Subcutaneous abdominal adipose tissue (tissue), 5 donors: ENCODE results near the gene CPT1B.

Source experiments
- H3K27ac ChIP-seq: one replicate; pipeline ENCODE4 v1.7.0; 2013; ENCODE audit warnings: low read depth, mild to moderate bottlenecking, inconsistent platforms, low read length, moderate library complexity
- H3K27me3 ChIP-seq, 5 donors: one replicate each; pipeline ENCODE4 v1.7.0; 2013; ENCODE audit warnings: low read length in 5 of 5, inconsistent platforms in 1 of 5; ENCODE audit not compliant: control insufficient read depth in 5 of 5, insufficient read depth in 4 of 5
- H3K36me3 ChIP-seq, 5 donors: one replicate each; pipeline ENCODE4 v1.7.0; 2013; ENCODE audit warnings: low read length in 5 of 5; ENCODE audit not compliant: control insufficient read depth in 5 of 5, insufficient read depth in 5 of 5
- H3K4me1 ChIP-seq, 5 donors: one replicate each; pipeline ENCODE4 v1.7.0; 2013; ENCODE audit warnings: low read length in 5 of 5, mild to moderate bottlenecking in 3 of 5, moderate library complexity in 1 of 5; ENCODE audit not compliant: control insufficient read depth in 5 of 5, insufficient read depth in 5 of 5
- H3K4me3 ChIP-seq, 5 donors: one replicate each; pipeline ENCODE4 v1.7.0; 2013; ENCODE audit warnings: low read length in 5 of 5, low read depth in 1 of 5
- H3K9ac ChIP-seq, 5 donors: one replicate each; pipeline ENCODE4 v1.7.0; 2013; ENCODE audit warnings: low read length in 5 of 5, mild to moderate bottlenecking in 4 of 5, moderate library complexity in 3 of 5
- H3K9me3 ChIP-seq, 5 donors: one replicate each; pipeline ENCODE4 v1.7.0; 2013; ENCODE audit warnings: low read length in 5 of 5; ENCODE audit not compliant: control insufficient read depth in 5 of 5
- donor health status: healthy.
- donor health status: healthy.
- donor health status: healthy.
- donor health status: healthy.
- donor health status: healthy.

Gene CPT1B

DNA sequence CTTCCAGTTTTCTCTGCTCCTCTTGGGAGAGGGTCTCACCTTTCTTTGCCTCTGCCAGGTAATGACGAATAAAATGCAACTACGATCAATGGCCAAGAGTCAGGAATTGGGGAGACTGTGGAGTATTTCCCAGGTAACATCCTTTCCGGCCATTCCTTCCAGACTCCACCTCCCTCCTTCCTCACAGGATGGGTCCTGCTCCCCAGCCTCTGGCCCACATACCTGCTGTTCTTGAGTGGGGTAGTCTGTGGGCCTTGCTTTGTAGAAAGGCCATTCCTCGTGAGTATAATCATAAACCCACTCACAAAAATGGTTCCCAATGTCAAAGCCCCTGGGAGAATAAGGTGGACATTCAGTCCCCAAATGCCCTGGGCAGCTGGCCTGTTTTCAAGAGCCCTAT lies 1.5 kb upstream of the CPT1B start:
- no peaks in the 10 kb centered on the region for H3K9me3 ChIP-seq
- no peak overlapping the region for H3K4me3 ChIP-seq
- H3K36me3 ChIP-seq: peaks cover 0 to 22% (median 7%) of the 10 kb centered on the region in 5 donors
- peak overlapping the region in 2 of 5 donors; percentile 4 to 13 for H3K9ac ChIP-seq
- H3K27ac ChIP-seq: no peak overlapping the region
- no peaks in the 10 kb centered on the region for H3K27me3 ChIP-seq
- H3K4me1 ChIP-seq: peaks cover 10 to 51% (median 38%) of the 10 kb centered on the region in 5 donors

DNA sequence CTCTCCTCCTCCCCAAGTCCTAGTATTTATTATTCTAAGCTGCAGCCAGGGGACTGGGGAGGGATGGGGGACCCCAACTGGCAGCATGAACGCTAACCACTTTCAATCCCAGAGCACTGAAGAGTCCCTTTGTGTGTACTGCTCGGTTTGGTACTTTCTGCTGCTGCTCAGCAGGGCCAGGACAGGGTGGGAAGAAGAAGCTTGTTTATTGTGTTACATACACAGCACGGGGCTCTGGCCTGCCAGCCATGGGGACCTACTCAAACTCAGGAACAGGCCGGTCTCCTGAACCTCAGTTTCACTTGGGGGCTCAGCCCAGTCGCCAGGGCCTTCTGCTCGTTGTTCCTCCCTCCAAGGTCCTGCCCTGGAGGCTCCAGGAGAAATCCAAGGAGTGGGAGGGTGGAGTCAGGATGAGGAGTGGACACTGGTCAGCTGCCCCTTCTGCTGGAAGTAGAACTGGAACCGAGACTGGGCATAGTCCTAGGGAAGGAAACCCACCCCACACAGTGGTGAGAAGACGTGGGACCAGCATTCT lies 616 bp upstream of the CPT1B start:
- Histone ChIP-seq H3K27ac (peak overlapping the region; percentile 46), H3K4me3 (peak overlapping the region in 3 of 5 donors; percentile 19 to 40 (median 39)), H3K9me3 (no peaks in the 10 kb centered on the region), H3K36me3 (peaks cover 0 to 27% (median 7%) of the 10 kb centered on the region in 5 donors), H3K4me1 (peaks cover 10 to 50% (median 38%) of the 10 kb centered on the region in 5 donors), H3K27me3 (no peaks in the 10 kb centered on the region), H3K9ac (peak overlapping the region in 4 of 5 donors; percentile 21 to 71 (median 36))

DNA sequence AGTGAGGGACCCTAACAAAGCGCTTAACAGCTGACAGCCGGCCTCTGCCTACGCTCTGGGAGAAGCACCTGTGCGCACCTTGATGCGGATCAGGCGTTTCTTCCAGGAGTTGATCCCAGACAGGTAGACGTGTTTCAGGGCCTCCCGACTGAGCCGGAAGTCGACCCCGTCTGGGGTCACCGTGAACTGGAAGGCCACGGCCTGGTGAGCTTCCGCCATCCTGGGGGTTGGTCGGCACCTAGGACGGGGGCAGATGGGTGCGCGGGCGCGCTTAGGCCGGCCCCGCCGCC lies 585 bp downstream of the CPT1B start:
- H3K4me3 ChIP-seq: no peak overlapping the region
- H3K27me3 ChIP-seq: no peaks in the 10 kb centered on the region
- no peaks in the 10 kb centered on the region for H3K9me3 ChIP-seq
- H3K36me3 ChIP-seq: peaks cover 0 to 36% (median 7%) of the 10 kb centered on the region in 5 donors
- no peak overlapping the region for H3K27ac ChIP-seq
- H3K9ac ChIP-seq: no peak overlapping the region
- peaks cover 6 to 43% (median 30%) of the 10 kb centered on the region in 5 donors for H3K4me1 ChIP-seq

DNA sequence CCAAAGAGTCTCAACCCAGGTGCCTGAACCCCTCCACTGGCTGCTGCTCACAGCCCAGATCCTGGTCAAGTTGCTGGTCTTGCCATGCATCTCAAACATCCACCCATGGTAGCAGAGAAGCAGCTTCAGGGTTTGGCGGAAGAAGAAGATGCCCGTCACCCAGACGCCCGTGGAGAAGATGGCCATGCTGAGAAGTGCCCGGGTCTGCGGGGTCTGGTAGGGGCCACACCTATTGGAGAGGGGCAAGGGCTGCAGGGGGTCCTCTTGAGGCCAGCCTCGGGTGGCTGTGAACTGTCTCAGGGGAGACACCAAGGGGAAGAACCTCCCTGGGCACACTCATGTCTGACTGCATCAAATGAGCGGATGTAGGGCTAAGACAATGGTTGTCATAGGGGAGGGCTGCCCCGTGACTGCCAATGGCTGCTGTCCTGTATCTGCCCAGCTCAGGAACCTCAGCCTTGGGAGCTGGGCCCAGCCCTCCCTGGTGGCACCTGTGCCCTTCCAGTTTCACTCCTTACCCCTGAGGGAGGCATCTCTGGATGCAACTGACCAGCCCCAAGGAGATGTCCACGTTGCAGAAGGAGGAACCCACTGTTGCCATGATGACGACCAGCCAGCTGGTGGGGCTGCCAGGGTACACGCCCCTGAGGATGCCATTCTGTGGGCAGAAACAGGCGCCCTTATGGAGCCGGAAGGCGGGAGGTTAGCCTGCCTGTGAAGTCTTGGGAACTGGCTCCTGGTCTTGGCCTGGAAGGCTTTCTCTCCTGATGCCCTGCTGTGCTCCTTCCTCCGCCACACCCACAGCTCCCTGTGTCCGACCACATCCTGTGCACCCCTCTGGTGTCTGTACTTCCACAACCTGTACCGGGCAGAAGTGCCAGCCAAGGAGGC lies 1.2 kb downstream of the CPT1B start:
- Histone ChIP-seq H3K27me3 (no peaks in the 10 kb centered on the region), H3K4me1 (peaks cover 6 to 41% (median 29%) of the 10 kb centered on the region in 5 donors), H3K4me3 (no peak overlapping the region), H3K9ac (no peak overlapping the region), H3K9me3 (no peaks in the 10 kb centered on the region), H3K27ac (no peak overlapping the region), H3K36me3 (peaks cover 0 to 38% (median 7%) of the 10 kb centered on the region in 5 donors)

DNA sequence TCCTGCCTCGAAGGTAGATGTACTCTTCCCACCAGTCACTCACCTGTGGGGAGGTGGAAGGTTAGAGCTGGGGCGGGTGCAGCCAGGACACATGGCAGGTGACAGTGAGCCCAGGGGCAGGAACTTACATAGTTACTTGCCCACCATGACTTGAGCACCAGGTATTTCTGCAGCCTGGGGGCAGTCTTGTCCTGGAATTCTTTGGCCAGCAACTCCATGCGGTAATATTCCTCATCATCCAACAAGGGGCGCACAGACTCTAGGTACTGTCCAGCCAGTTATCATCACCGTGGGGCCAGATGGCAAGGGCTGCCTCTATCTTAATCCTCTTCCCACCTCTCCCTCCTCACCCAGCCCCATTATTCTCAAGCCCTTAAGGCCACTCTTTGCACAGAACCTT lies 2.2 kb downstream of the CPT1B start:
- peaks cover 4 to 40% (median 26%) of the 10 kb centered on the region in 5 donors for H3K4me1 ChIP-seq
- H3K4me3 ChIP-seq: no peak overlapping the region
- no peaks in the 10 kb centered on the region for H3K27me3 ChIP-seq
- H3K27ac ChIP-seq: no peak overlapping the region
- H3K9ac ChIP-seq: no peak overlapping the region
- no peaks in the 10 kb centered on the region for H3K9me3 ChIP-seq
- H3K36me3 ChIP-seq: peaks cover 0 to 47% (median 10%) of the 10 kb centered on the region in 5 donors

- Histone ChIP-seq H3K9me3 (no peaks in the 10 kb centered on the region), H3K27ac (no peak overlapping the region), H3K27me3 (no peaks in the 10 kb centered on the region), H3K4me1 (peaks cover 4 to 45% (median 32%) of the 10 kb centered on the region in 5 donors), H3K9ac (no peak overlapping the region), H3K4me3 (no peak overlapping the region), H3K36me3 (peaks cover 0 to 51% (median 15%) of the 10 kb centered on the region in 5 donors)
Observed at GRCh38 chr22:50575426-50575941, 2.7 kb downstream of the CPT1B start.

DNA sequence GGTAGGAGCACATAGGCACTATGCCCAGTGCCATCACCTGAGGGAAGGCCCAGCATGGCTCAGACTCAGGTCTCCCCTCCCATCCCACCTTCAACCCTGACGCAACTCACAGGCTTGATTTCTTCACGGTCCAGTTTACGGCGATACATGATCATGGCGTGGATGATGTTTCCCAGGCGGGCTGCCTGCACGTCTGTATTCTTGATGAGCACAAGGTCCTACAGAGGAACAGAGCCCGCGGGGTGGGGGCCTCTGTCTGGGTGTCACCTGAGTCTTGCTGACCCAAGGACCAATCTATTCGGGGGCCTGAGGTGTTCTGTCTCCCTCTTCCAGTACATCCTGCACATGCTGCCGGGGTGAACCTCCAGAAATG lies 3.9 kb downstream of the CPT1B start:
- Histone ChIP-seq H3K9me3 (no peaks in the 10 kb centered on the region), H3K4me3 (no peak overlapping the region), H3K4me1 (peaks cover 3 to 48% (median 34%) of the 10 kb centered on the region in 5 donors), H3K36me3 (peaks cover 0 to 52% (median 10%) of the 10 kb centered on the region in 5 donors), H3K9ac (no peak overlapping the region), H3K27ac (no peak overlapping the region), H3K27me3 (no peaks in the 10 kb centered on the region)

DNA sequence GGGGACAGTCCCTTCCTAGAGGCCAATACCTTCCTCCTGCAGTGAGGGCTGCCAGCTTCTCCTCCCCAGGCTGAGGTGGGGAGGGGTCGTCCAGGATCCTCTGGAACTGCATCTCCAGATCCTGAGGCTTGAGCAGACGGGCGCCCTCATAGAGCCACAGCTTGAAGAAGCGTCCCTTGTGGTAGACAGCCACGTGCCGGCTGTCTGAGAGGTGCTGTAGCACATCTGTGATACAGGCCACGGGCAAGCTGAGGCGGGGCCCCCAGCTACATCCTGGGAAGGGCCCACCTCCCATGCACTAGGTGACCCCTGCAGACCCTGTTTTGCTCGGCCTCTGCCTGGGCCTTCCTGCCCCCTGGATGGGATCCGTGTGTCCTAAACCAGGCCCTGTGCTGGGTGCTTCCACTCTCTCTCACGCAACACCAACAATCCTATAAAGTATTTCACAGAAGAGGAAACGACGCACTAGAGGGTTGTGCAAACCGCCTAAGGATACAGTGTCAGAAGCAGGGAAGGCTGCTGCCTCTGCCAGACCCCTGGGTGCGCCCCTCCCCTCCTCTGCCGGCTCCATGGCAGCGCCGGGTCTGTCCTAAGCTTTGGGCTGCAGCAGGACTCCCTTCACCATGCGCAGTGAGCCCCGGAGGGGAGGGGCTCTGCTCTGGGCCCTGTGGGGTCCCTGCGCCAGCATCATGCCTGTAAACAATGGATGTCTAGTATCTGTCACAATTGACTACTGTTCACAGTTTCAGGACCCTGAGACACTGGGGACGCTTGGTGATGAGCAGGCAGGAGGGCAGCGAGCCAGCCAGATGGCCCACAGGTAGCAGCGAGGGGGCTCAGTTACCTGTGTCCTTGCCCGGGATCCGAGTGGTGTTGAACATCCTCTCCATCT lies 4.5 kb downstream of the CPT1B start:
- peaks cover 0 to 51% (median 14%) of the 10 kb centered on the region in 5 donors for H3K36me3 ChIP-seq

DNA sequence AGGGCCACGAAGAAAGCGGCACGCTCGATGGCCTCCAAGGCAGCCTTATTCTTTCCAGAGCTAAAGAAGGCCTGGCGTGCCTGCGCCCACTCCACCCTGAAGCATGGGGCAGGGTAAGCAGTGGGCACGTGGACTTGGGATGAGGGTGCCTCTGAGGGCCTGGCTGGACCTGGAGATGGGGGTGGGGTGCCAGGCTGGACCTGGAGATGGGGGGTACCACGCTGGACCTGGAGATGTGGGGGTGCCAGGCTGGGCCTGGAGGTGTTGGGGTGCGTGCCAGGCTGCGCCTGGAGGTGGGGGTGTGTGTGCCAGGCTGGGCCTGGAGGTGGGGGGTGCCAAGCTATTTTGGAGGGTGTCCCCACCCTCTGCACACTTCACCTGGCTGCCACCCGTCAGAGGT lies 5.3 kb downstream of the CPT1B start:
- Histone ChIP-seq H3K4me3 (no peak overlapping the region), H3K9ac (no peak overlapping the region), H3K36me3 (peaks cover 0 to 53% (median 16%) of the 10 kb centered on the region in 5 donors), H3K27ac (no peak overlapping the region), H3K27me3 (no peaks in the 10 kb centered on the region), H3K9me3 (no peaks in the 10 kb centered on the region), H3K4me1 (peaks cover 0 to 37% (median 25%) of the 10 kb centered on the region in 5 donors)

More for the DNA sequence above, 4.5 kb downstream of the CPT1B start:
- H3K9ac ChIP-seq: no peak overlapping the region
- no peaks in the 10 kb centered on the region for H3K9me3 ChIP-seq
- no peaks in the 10 kb centered on the region for H3K27me3 ChIP-seq
- H3K4me1 ChIP-seq: peaks cover under 1 to 45% (median 32%) of the 10 kb centered on the region in 5 donors
- H3K27ac ChIP-seq: no peak overlapping the region
- H3K4me3 ChIP-seq: no peak overlapping the region
